K562 (cell line): ENCODE measurements around the gene RGS7. TPM values are rescaled to one million over a fixed set of nuclear protein-coding genes. Genes with fewer than 3 reads are reported as not detected.

Experiments
- ATAC-seq: fragments of 200-7000 bp; cut with Tn5 transposase; 3 replicates; pipeline ENCODE4 v1.9.1; 2020; ENCODE audit warnings: moderate library complexity
- BruUV-seq: library from RNA; stranded (reverse); fragments of 400-500 nt; replicated peaks from 2 replicates; lab custom pipeline; 2021; lab: Mats Ljungman, UMichigan
- CTCF ChIA-PET: fragments of 300-600 bp; formaldehyde crosslinking; extraction: SDS; loops from one replicate; lab custom pipeline; 2021; ENCODE audit warnings: low intra/inter-chr PET ratio; lab: Yijun Ruan, JAX
- POLR2A ChIA-PET: fragments of 300-600, 350-650 bp; sonication (Branson Sonifier 250); formaldehyde crosslinking; extraction: SDS; loops from one replicate; lab custom pipeline; 2021; ENCODE audit warnings: antibody characterized with exemption, inconsistent platforms; lab: Yijun Ruan, JAX
- DNase-seq, 4 experiments: peaks; one replicate each; pipeline versions ENCODE4 v3.0.0 to v3.0.0-alpha.2; 2011 to 2018; ENCODE audit warnings: low spot score in 3 of 4, mixed read lengths in 3 of 4; ENCODE audit errors: extremely low read depth in 1 of 4
- FAIRE-seq: peaks from 2 replicates; lab custom pipeline; 2011; peaks lifted over from hg19 to GRCh38; lab: Jason Lieb, UNC
- H2AFZ ChIP-seq: 2 replicates; pipeline ENCODE4 v1.6.0; 2011; ENCODE audit warnings: low read depth, low read length, control low read depth, inconsistent platforms
- H3K27ac ChIP-seq: fragments of 200-600 bp; 3 replicates; pipeline ENCODE4 v1.8.0; 2011; ENCODE audit warnings: low read depth, mild to moderate bottlenecking, control low read depth, inconsistent platforms, low read length, moderate library complexity, mixed read lengths; ENCODE audit errors: extremely low read depth
- H3K27me3 ChIP-seq, 2 experiments: fragments of 300-600 bp in 1 of 2; 2 replicates in 1 of 2; 3 replicates in 1 of 2; pipeline versions ENCODE4 v1.6.0 to v1.8.0; 2011; ENCODE audit warnings: inconsistent platforms in 2 of 2, low read length in 2 of 2, mild to moderate bottlenecking in 1 of 2, mixed read lengths in 1 of 2, moderate library complexity in 1 of 2; ENCODE audit not compliant: control insufficient read depth in 2 of 2, insufficient read depth in 2 of 2
- H3K36me3 ChIP-seq: fragments of 300-600 bp; 3 replicates; pipeline ENCODE4 v1.8.0; 2011; ENCODE audit warnings: mild to moderate bottlenecking, low read length, inconsistent platforms; ENCODE audit not compliant: control insufficient read depth, insufficient read depth
- H3K4me1 ChIP-seq, 2 experiments: fragments of 200-600 bp in 1 of 2; replicated peaks in 1 of 2; 2 replicates in 1 of 2; 3 replicates in 1 of 2; pipeline versions ENCODE4 v1.5.1 to v1.8.0; 2011; ENCODE audit warnings: inconsistent platforms in 2 of 2, low read length in 2 of 2, mild to moderate bottlenecking in 1 of 2, mixed read lengths in 1 of 2, moderate library complexity in 1 of 2; ENCODE audit not compliant: control insufficient read depth in 2 of 2, insufficient read depth in 2 of 2
- H3K4me2 ChIP-seq: 2 replicates; pipeline ENCODE4 v1.6.1; 2011; ENCODE audit warnings: low read length, control low read depth, inconsistent platforms, mixed read lengths; ENCODE audit not compliant: insufficient read depth
- H3K4me3 ChIP-seq: fragments of 200-600 bp; sonication (generic), shearing (Covaris generic); 2 replicates; pipeline ENCODE4 v1.5.1; 2016; ENCODE audit warnings: control low read depth, inconsistent platforms
- H3K79me2 ChIP-seq: fragments of 200-600 bp; 3 replicates; pipeline ENCODE4 v1.8.0; 2011; ENCODE audit warnings: low read length, inconsistent platforms; ENCODE audit not compliant: control insufficient read depth, insufficient read depth
- H3K9ac ChIP-seq, 2 experiments: 2 replicates each; pipeline versions ENCODE4 v1.6.0 to v1.6.1; 2011; ENCODE audit warnings: low read depth in 2 of 2, low read length in 2 of 2, control low read depth in 1 of 2, inconsistent platforms in 1 of 2, mild to moderate bottlenecking in 1 of 2, mixed read lengths in 1 of 2; ENCODE audit not compliant: insufficient read depth in 1 of 2
- H3K9me1 ChIP-seq: one replicate; pipeline ENCODE4 v1.6.0; 2011; ENCODE audit warnings: inconsistent platforms, mild to moderate bottlenecking, low read length, moderate library complexity; ENCODE audit not compliant: control insufficient read depth, insufficient read depth
- H3K9me3 ChIP-seq: replicated peaks from 2 replicates; pipeline ENCODE4 v1.5.1; 2011; ENCODE audit warnings: low read depth, low read length, inconsistent platforms; ENCODE audit not compliant: control insufficient read depth, insufficient read depth
- H4K20me1 ChIP-seq: replicated peaks from 2 replicates; pipeline ENCODE4 v1.6.1; 2011; ENCODE audit warnings: low read length, inconsistent platforms, mixed read lengths; ENCODE audit not compliant: control insufficient read depth, insufficient read depth
- ARID3B ChIP-seq: fragments of 250-450 bp; sonication (Bioruptor Pico); IDR thresholded peaks from 2 replicates; pipeline ENCODE4 v1.4.0; 2020; ENCODE audit warnings: borderline replicate concordance
- CBX2 ChIP-seq: fragments of 200-600 bp; sonication (generic); IDR thresholded peaks from one replicate; pipeline ENCODE4 v1.6.1; 2012; ENCODE audit warnings: mild to moderate bottlenecking, low read length, inconsistent platforms; ENCODE audit not compliant: insufficient read depth, poor library complexity, severe bottlenecking
- CCAR2 ChIP-seq: fragments of 200-400 bp; formaldehyde crosslinking; IDR thresholded peaks from 2 replicates; pipeline ENCODE4 v1.6.1; 2017; ENCODE audit warnings: mild to moderate bottlenecking, low read depth, low read length
- FOXA1 ChIP-seq: fragments of 450-650 bp; IDR thresholded peaks from 2 replicates; pipeline ENCODE4 v1.6.1; 2016; ENCODE audit warnings: mild to moderate bottlenecking, borderline replicate concordance
- FOXP4 ChIP-seq: sonication (generic); formaldehyde crosslinking; IDR thresholded peaks from 2 replicates; pipeline ENCODE4 v1.8.0; 2022; ENCODE audit warnings: mild to moderate bottlenecking, missing genetic modification reagents, borderline replicate concordance
- MAZ ChIP-seq, 2 experiments: fragments of 450-650 bp in 1 of 2; sonication (generic) in 1 of 2; formaldehyde crosslinking; IDR thresholded peaks in 1 of 2; conservative IDR thresholded peaks in 1 of 2; 2 replicates each; pipeline versions ENCODE4 v1.4.0 to v1.5.0; 2020; ENCODE audit warnings: mild to moderate bottlenecking in 1 of 2, missing genetic modification reagents in 1 of 2
- SMAD4 ChIP-seq: fragments of 250-450 bp; sonication (Bioruptor Pico); conservative IDR thresholded peaks from 2 replicates; pipeline ENCODE4 v1.8.0; 2021; ENCODE audit warnings: inconsistent platforms, mild to moderate bottlenecking, moderate library complexity
- SNAPC5 ChIP-seq: fragments of 250-450 bp; sonication (Bioruptor Pico); IDR thresholded peaks from 2 replicates; pipeline ENCODE4 v1.8.0; 2021; ENCODE audit warnings: moderate library complexity, mild to moderate bottlenecking, inconsistent platforms
- ZHX1 ChIP-seq: fragments of 150-350 bp; conservative IDR thresholded peaks from 2 replicates; pipeline ENCODE4 v1.6.1; 2014; ENCODE audit warnings: low read length
- ZNF146 ChIP-seq: IDR thresholded peaks from one replicate; pipeline ENCODE4 v1.6.1; 2018; ENCODE audit warnings: missing compliant biosample characterization; ENCODE audit not compliant: unreplicated experiment
- ZNF224 ChIP-seq: sonication (generic); formaldehyde crosslinking; IDR thresholded peaks from 2 replicates; pipeline ENCODE4 v1.8.0; 2022; ENCODE audit warnings: mild to moderate bottlenecking, missing genetic modification reagents
- ZNF3 ChIP-seq: fragments of 250-450 bp; sonication (Bioruptor Pico); IDR thresholded peaks from 2 replicates; pipeline ENCODE4 v1.5.0; 2021; ENCODE audit warnings: mild to moderate bottlenecking, moderate library complexity
- ZNF644 ChIP-seq: fragments of 200-800 bp; sonication (Bioruptor generic); IDR thresholded peaks from 2 replicates; pipeline ENCODE4 v1.6.1; 2016; ENCODE audit warnings: low read depth, missing genetic modification characterization, missing compliant biosample characterization
- WGBS: fragments of 100-300 bp; shearing (Covaris generic); methylation state at CpG from one replicate; pipeline ENCODE4 v1.1.6; 2016; ENCODE audit warnings: low coverage, mixed read lengths; ENCODE audit not compliant: insufficient coverage; ENCODE audit errors: missing lambda C conversion rate; 5-methylcytosine and 5-hydroxymethylcytosine counted together
- in situ Hi-C: fragments of 300-500 bp; cut with MboI; formaldehyde crosslinking; loops from 4 replicates; pipeline ENCODE4 v1.15.0; 2018; ENCODE audit warnings: inconsistent platforms, mixed read lengths
- intact Hi-C: fragments of 100-400 bp; cut with micrococcal nuclease; formaldehyde crosslinking; loops from 2 replicates; pipeline ENCODE4 v1.14.2; 2022
- polyA plus RNA-seq, 8 experiments: library from polyadenylated mRNA; depleted of rRNA in 4 of 8; stranded (reverse) in 5 of 8; unstranded in 3 of 8; fragments of >200 nt; fragmentation: Nextera tagmentation in 2 of 8; fragmentation: Illumina TruSeq in 1 of 8; extraction: Ambion mirVana in 2 of 8; extraction: Trizol in 1 of 8; gene quantifications; 2 replicates each; pipeline versions ENCODE4 v1.2.1 to v1.2.3, GENCODE V29; 2011 to 2014; ENCODE audit warnings: inconsistent platforms in 1 of 8, missing spikeins in 1 of 8
- total RNA-seq, 7 experiments: library from RNA; depleted of rRNA in 6 of 7; stranded (reverse); fragments of >200 nt in 6 of 7; fragmentation: Illumina TruSeq in 2 of 7; extraction: Trizol in 2 of 7; gene quantifications; 2 replicates each; pipeline versions ENCODE4 v1.2.1 to v1.2.3, GENCODE V29; 2011 to 2021; ENCODE audit warnings: low replicate concordance in 1 of 7

RGS7 gene
- total and polyA plus RNA-seq, 9 of the 15 experiments (the other 6 are each of a cell fraction or from before 2014, with no cell fraction given) = not detected

- TF ChIP-seq ZNF146 (CRISPR knock-in tag) (no peak), ARID3B (CRISPR knock-in tag) (no peak), ZNF3 (no peak), ZHX1 (no peak), ZNF644 (tag) (no peak), SMAD4 (no peak), CBX2 (no peak), SNAPC5 (CRISPR knock-in tag) (no peak), MAZ (CRISPR knock-in tag; conservative IDR thresholded peaks at IDR 0.05 in 1 of 2, IDR thresholded peaks at IDR 0.05 in 1 of 2) (no peak), FOXP4 (CRISPR knock-in tag) (no peak), CCAR2 (no peak), FOXA1 (no peak), ZNF224 (CRISPR knock-in tag) (no peak)
- in situ Hi-C loops = no loop called here
- POLR2A ChIA-PET = interaction anchor here (1.3 kb wide), 1 partner anchor 10 kb away, joined by 3 read pairs; no protein-coding TSS in a partner anchor
These were observed 175.0 kb downstream of the RGS7 start for GRCh38 chr1:241181971-241182370.

More at GRCh38 chr1:241181971-241182370, 175.0 kb downstream of the RGS7 start:
- H3K4me3 ChIP-seq = no peak overlapping the region
- no peaks in the 10 kb centered on the region for H3K9me1 ChIP-seq
- DNase-seq = no peak
- WGBS = 2% methylated on average over 5 of the region's 5 CpGs
- H2AFZ ChIP-seq = no peak overlapping the region
- intact Hi-C loops = no loop called here
- H3K36me3 ChIP-seq = no peaks in the 10 kb centered on the region
- H3K9ac ChIP-seq = no peak overlapping the region
- H3K27me3 ChIP-seq = no peaks in the 10 kb centered on the region
- no peaks in the 10 kb centered on the region for H3K79me2 ChIP-seq
- ATAC-seq = no peak
- H3K4me1 ChIP-seq = no peaks in the 10 kb centered on the region
- BruUV-seq = no TSS peak
- peaks cover 3% of the 10 kb centered on the region; the same call in 1 of the 2 replicates for H3K9me3 ChIP-seq
- FAIRE-seq = no peak
- no peaks in the 10 kb centered on the region for H4K20me1 ChIP-seq
- H3K27ac ChIP-seq = no peak overlapping the region
- CTCF ChIA-PET = no interaction called here
- no peak overlapping the region for H3K4me2 ChIP-seq
